Transverse colon (tissue), 4 donors: ENCODE measurements around the gene OR2A25. TPM values are rescaled to one million over a fixed set of nuclear protein-coding genes. Genes with fewer than 3 reads are reported as not detected.

Experiments
- DNase-seq: peaks from one replicate; pipeline ENCODE4 v3.0.0-alpha.2; 2019
- H3K27ac ChIP-seq, 4 donors: fragments of 200-600 bp; sonication (generic); 2 replicates each; pipeline ENCODE4 v1.5.1; 2016 to 2018; ENCODE audit warnings: inconsistent platforms in 4 of 4
- H3K27me3 ChIP-seq: fragments of 200-600 bp; sonication (generic); 2 replicates; pipeline ENCODE4 v1.5.1; 2017; ENCODE audit warnings: inconsistent platforms
- H3K36me3 ChIP-seq, 4 donors: fragments of 200-600 bp; sonication (generic); 2 replicates each; pipeline ENCODE4 v1.5.1; 2017 to 2019; ENCODE audit warnings: inconsistent platforms in 4 of 4
- H3K4me1 ChIP-seq, 4 donors: fragments of 200-600 bp; sonication (generic); 2 replicates each; pipeline ENCODE4 v1.5.1; 2017 to 2020; ENCODE audit warnings: inconsistent platforms in 4 of 4
- H3K4me3 ChIP-seq, 4 donors: fragments of 200-600 bp; sonication (generic); 1 replicate in 1 of 4; 2 replicates in 3 of 4; pipeline versions ENCODE4 v1.5.1 to v1.6.1; 2017 to 2019; ENCODE audit warnings: inconsistent platforms in 4 of 4
- H3K9me3 ChIP-seq, 2 donors: fragments of 200-600 bp; sonication (generic); 2 replicates each; pipeline ENCODE4 v1.5.1; 2017 to 2019; ENCODE audit warnings: inconsistent platforms in 2 of 2
- EP300 ChIP-seq: sonication (generic); formaldehyde crosslinking; IDR thresholded peaks from one replicate; pipeline ENCODE4 v1.6.1; 2017; ENCODE audit warnings: antibody characterized with exemption, low read depth
- POLR2A ChIP-seq: fragments of 450-650 bp; IDR thresholded peaks from one replicate; pipeline ENCODE4 v1.6.1; 2016; ENCODE audit warnings: antibody characterized with exemption, mild to moderate bottlenecking, moderate library complexity
- POLR2AphosphoS5 ChIP-seq, 3 donors: sonication (generic); formaldehyde crosslinking; IDR thresholded peaks; one replicate each; pipeline ENCODE4 v1.6.1; 2016; ENCODE audit warnings: antibody characterized with exemption in 3 of 3
- WGBS, 2 donors: methylation state at CpG; one replicate each; pipeline ENCODE4 v1.1.5; 2018; ENCODE audit warnings: low coverage in 1 of 2; 5-methylcytosine and 5-hydroxymethylcytosine counted together
- in situ Hi-C, 4 donors: fragments of 200-750 bp; cut with MboI; loops; one replicate each; pipeline versions ENCODE4 v1.15.0 to v1.15.1; 2017; ENCODE audit warnings: low sequenced_read_pairs in 3 of 4, low pct_ligation_motif_present in 1 of 4, low pct_unique_long_range_greater_than_20kb in 1 of 4
- intact Hi-C: fragments of 100-400 bp; cut with DNase I; formaldehyde crosslinking; loops from one replicate; pipeline ENCODE4 v1.15.1; 2023; ENCODE audit warnings: low total_unique reads
- total RNA-seq, 4 donors: library from RNA; depleted of rRNA; stranded (reverse); fragments of >200 nt; gene quantifications; one replicate each; pipeline ENCODE4 v1.1.0, GENCODE V29; 2016
- TF ChIP-seq, protein P1 (sequence below), 5 experiments: fragments of 200-600 bp in 3 of 5; fragments of 450-650 bp in 2 of 5; sonication (generic) in 3 of 5; IDR thresholded peaks; 1 replicate in 2 of 5; 2 replicates in 3 of 5; pipeline ENCODE4 v1.5.1; 2016 to 2017; ENCODE audit warnings: antibody characterized with exemption in 5 of 5, inconsistent platforms in 3 of 5, mild to moderate bottlenecking in 2 of 5, moderate library complexity in 1 of 5

OR2A25 gene
- total RNA-seq, 4 donors from 2014 or later = not detected

- no peaks in the 10 kb centered on the region for H3K27me3 ChIP-seq
- in situ Hi-C loops = no loop called here
- H3K27ac ChIP-seq = no peak overlapping the region
- intact Hi-C loops = no loop called here
- H3K4me1 ChIP-seq = no peaks in the 10 kb centered on the region
- H3K9me3 ChIP-seq = no peaks in the 10 kb centered on the region
- no peaks in the 10 kb centered on the region for H3K36me3 ChIP-seq
- WGBS, 2 donors = 67 to 75% methylated on average over 1 to 2 of the region's 2 CpGs
- TF ChIP-seq POLR2AphosphoS5 (IDR thresholded peaks at IDR 0.05) = no peak
- TF ChIP-seq, protein P1, sequence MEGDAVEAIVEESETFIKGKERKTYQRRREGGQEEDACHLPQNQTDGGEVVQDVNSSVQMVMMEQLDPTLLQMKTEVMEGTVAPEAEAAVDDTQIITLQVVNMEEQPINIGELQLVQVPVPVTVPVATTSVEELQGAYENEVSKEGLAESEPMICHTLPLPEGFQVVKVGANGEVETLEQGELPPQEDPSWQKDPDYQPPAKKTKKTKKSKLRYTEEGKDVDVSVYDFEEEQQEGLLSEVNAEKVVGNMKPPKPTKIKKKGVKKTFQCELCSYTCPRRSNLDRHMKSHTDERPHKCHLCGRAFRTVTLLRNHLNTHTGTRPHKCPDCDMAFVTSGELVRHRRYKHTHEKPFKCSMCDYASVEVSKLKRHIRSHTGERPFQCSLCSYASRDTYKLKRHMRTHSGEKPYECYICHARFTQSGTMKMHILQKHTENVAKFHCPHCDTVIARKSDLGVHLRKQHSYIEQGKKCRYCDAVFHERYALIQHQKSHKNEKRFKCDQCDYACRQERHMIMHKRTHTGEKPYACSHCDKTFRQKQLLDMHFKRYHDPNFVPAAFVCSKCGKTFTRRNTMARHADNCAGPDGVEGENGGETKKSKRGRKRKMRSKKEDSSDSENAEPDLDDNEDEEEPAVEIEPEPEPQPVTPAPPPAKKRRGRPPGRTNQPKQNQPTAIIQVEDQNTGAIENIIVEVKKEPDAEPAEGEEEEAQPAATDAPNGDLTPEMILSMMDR (IDR thresholded peaks at IDR 0.05) = no peak
- no peak for TF ChIP-seq POLR2A
- TF ChIP-seq EP300 = no peak
- no peak overlapping the region for H3K4me3 ChIP-seq
- DNase-seq = no peak
Measured at GRCh38 chr7:144069953-144070352, 342 bp downstream of the OR2A25 start.

DNA sequence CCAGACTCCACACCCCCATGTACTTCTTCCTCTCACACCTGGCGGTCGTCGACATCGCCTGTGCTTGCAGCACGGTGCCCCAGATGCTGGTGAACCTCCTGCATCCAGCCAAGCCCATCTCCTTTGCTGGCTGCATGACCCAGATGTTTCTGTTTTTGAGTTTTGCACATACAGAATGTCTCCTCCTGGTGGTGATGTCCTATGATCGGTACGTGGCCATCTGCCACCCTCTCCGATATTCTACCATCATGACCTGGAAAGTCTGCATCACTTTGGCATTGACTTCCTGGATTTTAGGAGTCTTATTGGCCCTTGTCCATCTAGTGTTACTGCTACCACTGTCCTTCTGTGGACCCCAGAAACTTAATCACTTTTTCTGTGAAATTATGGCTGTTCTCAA, 4.8 kb downstream of the OR2A25 start:
- no peaks in the 10 kb centered on the region for H3K27me3 ChIP-seq
- H3K4me3 ChIP-seq = no peak overlapping the region
- no peaks in the 10 kb centered on the region for H3K9me3 ChIP-seq
- in situ Hi-C loops = no loop called here
- H3K4me1 ChIP-seq = no peaks in the 10 kb centered on the region
- H3K36me3 ChIP-seq = no peaks in the 10 kb centered on the region
- no peak for DNase-seq
- WGBS, 2 donors = 89 to 100% methylated on average over 1 to 8 of the region's 8 CpGs
- TF ChIP-seq, protein P1 (IDR thresholded peaks at IDR 0.05) = no peak
- no peak overlapping the region for H3K27ac ChIP-seq
- intact Hi-C loops = no loop called here

- in situ Hi-C loops (no loop called here), intact Hi-C loops (no loop called here)
- Histone ChIP-seq H3K36me3 (no peaks in the 10 kb centered on the region), H3K4me1 (no peaks in the 10 kb centered on the region), H3K27ac (no peak within 1 kb of the TSS), H3K27me3 (no peaks in the 10 kb centered on the region), H3K9me3 (no peaks in the 10 kb centered on the region), H3K4me3 (no peak within 1 kb of the TSS)
- WGBS, 2 donors = 70 to 100% methylated on average over 1 to 2 of the region's 2 CpGs
- DNase-seq = no peak
- TF ChIP-seq POLR2AphosphoS5 (IDR thresholded peaks at IDR 0.05) (no peak), EP300 (no peak), POLR2A (no peak)
- TF ChIP-seq, protein P1 (IDR thresholded peaks at IDR 0.05) = no peak
Measured at GRCh38 chr7:144085978-144086377, 16.4 kb downstream of the OR2A25 start, which contains the start of gene OR2A12. TSS of gene OR2A12 (plus strand) at chr7:144086278. CDS start at chr7:144095108, 8,830 bp downstream.

- intact Hi-C loops = no loop called here
- Histone ChIP-seq H3K27me3 (no peaks in the 10 kb centered on the region), H3K4me3 (no peak overlapping the region), H3K4me1 (no peaks in the 10 kb centered on the region), H3K36me3 (no peaks in the 10 kb centered on the region), H3K9me3 (peaks cover 0 to 3% of the 10 kb centered on the region in 2 donors), H3K27ac (no peak overlapping the region)
- no peak for DNase-seq
- TF ChIP-seq POLR2AphosphoS5 (IDR thresholded peaks at IDR 0.05) = no peak
- TF ChIP-seq, protein P1 (IDR thresholded peaks at IDR 0.05) = no peak
- no peak for TF ChIP-seq POLR2A
- no peak for TF ChIP-seq EP300
- WGBS, 2 donors = 67 to 69% methylated on average over 3 to 4 of the region's 4 CpGs
- in situ Hi-C loops = no loop called here
Measured at GRCh38 chr7:144086730-144087129, 17.1 kb downstream of the OR2A25 start.
